Transverse colon (tissue), 4 donors: ENCODE results near the gene PRKG1. TPM values are rescaled to one million over a fixed set of nuclear protein-coding genes. Genes with fewer than 3 reads are reported as not detected.

Source experiments
- DNase-seq: peaks from one replicate; pipeline ENCODE4 v3.0.0-alpha.2; 2019
- H3K27ac ChIP-seq, 4 donors: fragments of 200-600 bp; sonication (generic); 2 replicates each; pipeline ENCODE4 v1.5.1; 2016 to 2018; ENCODE audit warnings: inconsistent platforms in 4 of 4
- H3K27me3 ChIP-seq: fragments of 200-600 bp; sonication (generic); 2 replicates; pipeline ENCODE4 v1.5.1; 2017; ENCODE audit warnings: inconsistent platforms
- H3K36me3 ChIP-seq, 4 donors: fragments of 200-600 bp; sonication (generic); 2 replicates each; pipeline ENCODE4 v1.5.1; 2017 to 2019; ENCODE audit warnings: inconsistent platforms in 4 of 4
- H3K4me1 ChIP-seq, 4 donors: fragments of 200-600 bp; sonication (generic); 2 replicates each; pipeline ENCODE4 v1.5.1; 2017 to 2020; ENCODE audit warnings: inconsistent platforms in 4 of 4
- H3K4me3 ChIP-seq, 4 donors: fragments of 200-600 bp; sonication (generic); 1 replicate in 1 of 4; 2 replicates in 3 of 4; pipeline versions ENCODE4 v1.5.1 to v1.6.1; 2017 to 2019; ENCODE audit warnings: inconsistent platforms in 4 of 4
- H3K9me3 ChIP-seq, 2 donors: fragments of 200-600 bp; sonication (generic); 2 replicates each; pipeline ENCODE4 v1.5.1; 2017 to 2019; ENCODE audit warnings: inconsistent platforms in 2 of 2
- CTCF ChIP-seq, 5 experiments: fragments of 200-600 bp in 3 of 5; fragments of 450-650 bp in 2 of 5; sonication (generic) in 3 of 5; IDR thresholded peaks; 1 replicate in 2 of 5; 2 replicates in 3 of 5; pipeline ENCODE4 v1.5.1; 2016 to 2017; ENCODE audit warnings: antibody characterized with exemption in 5 of 5, inconsistent platforms in 3 of 5, mild to moderate bottlenecking in 2 of 5, moderate library complexity in 1 of 5
- EP300 ChIP-seq: sonication (generic); formaldehyde crosslinking; IDR thresholded peaks from one replicate; pipeline ENCODE4 v1.6.1; 2017; ENCODE audit warnings: antibody characterized with exemption, low read depth
- POLR2A ChIP-seq: fragments of 450-650 bp; IDR thresholded peaks from one replicate; pipeline ENCODE4 v1.6.1; 2016; ENCODE audit warnings: antibody characterized with exemption, mild to moderate bottlenecking, moderate library complexity
- POLR2AphosphoS5 ChIP-seq, 3 donors: sonication (generic); formaldehyde crosslinking; IDR thresholded peaks; one replicate each; pipeline ENCODE4 v1.6.1; 2016; ENCODE audit warnings: antibody characterized with exemption in 3 of 3
- whole genome bisulfite sequencing, 2 donors: methylation state at CpG; one replicate each; pipeline ENCODE4 v1.1.5; 2018; ENCODE audit warnings: low coverage in 1 of 2; 5-methylcytosine and 5-hydroxymethylcytosine counted together
- in situ Hi-C, 4 donors: fragments of 200-750 bp; cut with MboI; loops; one replicate each; pipeline versions ENCODE4 v1.15.0 to v1.15.1; 2017; ENCODE audit warnings: low sequenced_read_pairs in 3 of 4, low pct_ligation_motif_present in 1 of 4, low pct_unique_long_range_greater_than_20kb in 1 of 4
- intact Hi-C: fragments of 100-400 bp; cut with DNase I; formaldehyde crosslinking; loops from one replicate; pipeline ENCODE4 v1.15.1; 2023; ENCODE audit warnings: low total_unique reads
- total RNA-seq, 4 donors: library from RNA; depleted of rRNA; stranded (reverse); fragments of >200 nt; gene quantifications; one replicate each; pipeline ENCODE4 v1.1.0, GENCODE V29; 2016

The PRKG1 gene
- total RNA-seq, 4 donors from 2014 or later = 17.6 to 30.6 (median 26.9) TPM

- Histone ChIP-seq H3K4me3 (no peak overlapping the region), H3K4me1 (peaks cover 0 to 24% (median 8%) of the 10 kb centered on the region in 4 donors), H3K9me3 (no peaks in the 10 kb centered on the region), H3K27me3 (no peaks in the 10 kb centered on the region), H3K27ac (peak overlapping the region; percentile 36 to 67 (median 52)), H3K36me3 (no peaks in the 10 kb centered on the region)
- TF ChIP-seq POLR2A = no peak
- TF ChIP-seq POLR2AphosphoS5 (IDR thresholded peaks at IDR 0.05) = no peak
- no peak for TF ChIP-seq CTCF (IDR thresholded peaks at IDR 0.05)
- no peak for TF ChIP-seq EP300
- 53 to 69% methylated on average over 2 to 5 of the region's 5 CpGs for whole genome bisulfite sequencing, 2 donors
- intact Hi-C loops = no loop called here
- DNase-seq = no peak
- in situ Hi-C loops = no loop called here
These were observed 227.4 kb downstream of the PRKG1 start for GRCh38 chr10:51301644-51302043.

GRCh38 chr10:51302316-51302715 is 228.0 kb downstream of the PRKG1 start:
- Histone ChIP-seq H3K27ac (peak overlapping the region; percentile 36 to 67 (median 52)), H3K4me1 (peaks cover 0 to 18% (median 8%) of the 10 kb centered on the region in 4 donors), H3K27me3 (no peaks in the 10 kb centered on the region), H3K9me3 (no peaks in the 10 kb centered on the region), H3K4me3 (no peak overlapping the region), H3K36me3 (no peaks in the 10 kb centered on the region)
- TF ChIP-seq POLR2A (no peak), POLR2AphosphoS5 (IDR thresholded peaks at IDR 0.05) (no peak), EP300 (no peak), CTCF (IDR thresholded peaks at IDR 0.05) (no peak)
- intact Hi-C loops = no loop called here
- 61 to 70% methylated on average over 1 of the region's 1 CpG for WGBS, 2 donors
- in situ Hi-C loops = no loop called here
- no peak for DNase-seq

- WGBS, 2 donors = 62 to 92% methylated on average over 1 of the region's 1 CpG
- DNase-seq = no peak
- TF ChIP-seq POLR2A = no peak
- no peak for TF ChIP-seq CTCF (IDR thresholded peaks at IDR 0.05)
- no peak for TF ChIP-seq EP300
- TF ChIP-seq POLR2AphosphoS5 (IDR thresholded peaks at IDR 0.05) = no peak
- H3K36me3 ChIP-seq = no peaks in the 10 kb centered on the region
- peaks cover 0 to 5% (median 2%) of the 10 kb centered on the region in 4 donors for H3K4me1 ChIP-seq
- H3K9me3 ChIP-seq = no peaks in the 10 kb centered on the region
- no peak overlapping the region for H3K27ac ChIP-seq
- H3K4me3 ChIP-seq = no peak overlapping the region
- H3K27me3 ChIP-seq = no peaks in the 10 kb centered on the region
- intact Hi-C loops (no loop called here), in situ Hi-C loops (no loop called here)
These were observed 233.8 kb downstream of the PRKG1 start for GRCh38 chr10:51308116-51308515.

- Histone ChIP-seq H3K27ac (no peak overlapping the region), H3K36me3 (no peaks in the 10 kb centered on the region), H3K27me3 (no peaks in the 10 kb centered on the region), H3K4me3 (no peak overlapping the region), H3K4me1 (peaks cover 0 to 14% (median 7%) of the 10 kb centered on the region in 4 donors), H3K9me3 (no peaks in the 10 kb centered on the region)
- WGBS, 2 donors = 71 to 85% methylated on average over 2 of the region's 2 CpGs
- intact Hi-C loops = no loop called here
- TF ChIP-seq EP300 = no peak
- no peak for TF ChIP-seq CTCF (IDR thresholded peaks at IDR 0.05)
- TF ChIP-seq POLR2A = no peak
- no peak for TF ChIP-seq POLR2AphosphoS5 (IDR thresholded peaks at IDR 0.05)
- DNase-seq = no peak
- in situ Hi-C loops = no loop called here
These were observed 236.9 kb downstream of the PRKG1 start for GRCh38 chr10:51311228-51311627.
